GM19438 (cell line): Measurements from ENCODE around the gene ZCCHC14.

ENCODE experiments used
- ATAC-seq: cut with Tn5 transposase; IDR thresholded peaks from one replicate; pipeline ENCODE4 v1.9.1; 2021; ENCODE audit warnings: low read depth; ENCODE audit not compliant: unreplicated experiment

Gene ZCCHC14

GRCh38 chr16:87459833-87460232, 33.0 kb downstream of the ZCCHC14 start:
- no peak for ATAC-seq

DNA sequence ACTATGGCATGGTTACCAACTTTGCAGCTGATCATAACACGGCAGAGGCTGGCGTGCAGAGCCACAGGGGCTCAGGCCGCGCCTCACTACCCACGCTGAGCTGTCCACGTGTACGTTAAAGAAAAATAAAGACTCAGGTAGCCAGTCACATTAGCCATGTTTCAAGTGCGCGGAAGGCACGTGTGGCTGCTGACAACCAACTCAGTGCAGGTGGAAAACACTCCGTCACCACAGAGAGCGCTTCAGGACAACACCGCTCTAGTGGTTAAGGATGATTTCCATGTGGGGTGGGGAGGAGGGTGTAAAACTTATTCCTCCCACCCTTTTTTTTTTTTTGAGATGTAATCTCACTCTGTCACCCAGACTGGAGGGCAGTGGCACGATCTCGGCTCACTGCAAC, 33.8 kb downstream of the ZCCHC14 start:
- ATAC-seq: no peak

DNA sequence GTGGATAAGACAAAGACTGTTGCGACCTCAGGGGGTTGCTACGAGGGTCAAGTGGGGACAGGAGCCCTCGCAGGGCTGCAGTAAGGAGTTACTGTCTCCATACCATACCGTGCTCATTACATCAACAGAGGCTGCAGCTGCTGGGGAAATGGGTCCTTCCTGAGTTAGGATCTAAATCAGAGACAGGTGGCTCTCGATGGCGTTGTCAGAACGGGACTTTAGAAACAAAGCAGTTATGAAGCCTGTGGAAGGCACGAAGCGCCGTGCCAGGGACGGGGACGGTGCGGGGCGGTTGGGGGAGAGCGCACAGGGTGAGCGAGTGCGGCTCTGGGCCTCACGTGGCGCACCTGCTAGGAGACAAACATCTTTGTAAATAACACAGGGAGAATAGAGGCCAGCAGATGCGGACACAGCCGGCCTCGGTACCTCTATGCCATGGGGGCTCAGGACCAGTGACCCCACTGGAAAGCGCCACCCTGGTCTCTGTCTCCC, 34.4 kb downstream of the ZCCHC14 start:
- ATAC-seq: no peak

DNA sequence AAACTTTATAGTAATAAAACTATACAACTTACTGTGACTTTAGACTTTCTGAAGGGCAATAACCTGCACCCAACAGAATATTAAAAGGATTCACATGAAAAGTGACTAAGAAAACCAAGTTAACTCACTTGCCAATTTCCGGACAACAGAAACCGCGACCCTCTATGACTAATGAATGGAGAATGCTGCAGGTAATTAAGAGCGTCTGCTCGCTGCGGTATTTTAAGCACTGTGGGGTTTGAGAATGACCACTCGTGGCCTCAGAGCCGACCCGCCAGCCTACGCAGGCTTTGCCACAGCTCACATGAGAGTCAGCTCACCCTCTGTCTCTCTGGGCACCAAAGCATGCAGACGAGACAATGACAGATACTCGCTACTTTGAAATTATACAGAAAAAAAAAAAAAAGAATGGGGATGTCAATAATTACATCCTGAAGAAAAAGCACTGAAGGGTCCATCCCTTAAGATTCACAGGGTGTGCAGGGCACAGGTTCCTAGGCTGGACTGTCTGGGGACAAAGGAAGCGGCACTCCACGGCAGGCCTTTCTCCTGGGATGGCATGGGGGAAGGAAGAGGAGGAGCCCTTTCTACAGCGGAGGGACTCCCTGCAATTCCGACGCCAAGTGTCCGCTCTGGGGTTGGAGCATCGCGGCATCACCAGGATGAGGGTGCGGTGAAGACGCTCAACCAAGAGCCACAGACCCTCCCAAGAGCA, 35.0 kb downstream of the ZCCHC14 start:
- no peak for ATAC-seq

- no peak for ATAC-seq
Measured at GRCh38 chr16:87457061-87457611, 35.7 kb downstream of the ZCCHC14 start.

- ATAC-seq: no peak
Measured at GRCh38 chr16:87454391-87454790, 38.4 kb downstream of the ZCCHC14 start.

- no peak for ATAC-seq
Measured at GRCh38 chr16:87453326-87453725, 39.5 kb downstream of the ZCCHC14 start.

DNA sequence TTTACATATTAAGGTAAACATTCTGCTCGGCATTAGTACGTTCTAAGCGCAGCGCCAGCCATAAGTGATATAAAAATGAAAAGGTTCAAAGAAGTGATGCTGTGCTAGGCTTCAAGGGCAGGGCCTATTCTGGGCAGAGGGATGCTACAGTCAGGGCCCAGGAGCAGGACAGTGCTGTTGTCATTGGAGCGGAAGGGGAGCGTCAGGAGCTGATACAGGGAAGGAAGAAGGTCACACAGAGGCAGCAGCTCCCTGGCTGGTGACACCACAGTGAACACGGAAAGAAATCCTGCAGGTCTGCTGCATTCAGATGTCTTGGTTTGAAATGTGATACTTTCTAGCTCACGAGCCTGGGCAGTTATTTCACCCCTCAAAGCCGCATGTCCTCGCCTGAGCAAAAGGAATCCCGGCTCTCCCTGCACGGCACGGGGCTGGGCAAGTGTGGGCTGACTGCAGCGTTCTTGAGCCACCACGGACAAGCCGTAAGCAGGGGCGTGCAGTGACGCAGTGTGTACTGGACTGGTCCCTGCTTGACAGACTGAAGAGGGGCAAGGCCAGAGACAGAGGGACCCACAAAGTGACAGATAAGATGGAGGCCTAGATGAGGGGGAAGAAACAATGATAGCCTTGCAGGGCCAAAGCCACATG, 41.1 kb downstream of the ZCCHC14 start:
- no peak for ATAC-seq

DNA sequence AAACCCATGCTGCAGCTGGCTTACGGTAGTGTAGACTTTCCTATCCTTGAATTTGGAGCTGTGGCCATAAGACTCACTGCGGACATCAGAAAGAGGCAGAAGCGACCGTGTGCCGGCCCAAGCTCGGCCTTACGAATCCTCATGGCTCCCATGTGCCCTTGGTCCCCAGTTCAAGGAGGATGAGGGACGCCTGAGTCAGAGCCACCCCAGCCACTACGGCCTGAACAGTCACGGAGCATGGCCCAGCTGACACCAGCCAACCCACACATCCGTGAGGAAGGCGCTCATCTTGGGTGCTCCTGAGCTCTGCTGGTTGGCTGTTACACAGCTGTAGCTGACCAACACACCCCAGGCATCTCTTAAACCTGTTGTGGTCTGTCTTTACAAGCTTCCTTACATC, 44.0 kb downstream of the ZCCHC14 start:
- no peak for ATAC-seq

DNA sequence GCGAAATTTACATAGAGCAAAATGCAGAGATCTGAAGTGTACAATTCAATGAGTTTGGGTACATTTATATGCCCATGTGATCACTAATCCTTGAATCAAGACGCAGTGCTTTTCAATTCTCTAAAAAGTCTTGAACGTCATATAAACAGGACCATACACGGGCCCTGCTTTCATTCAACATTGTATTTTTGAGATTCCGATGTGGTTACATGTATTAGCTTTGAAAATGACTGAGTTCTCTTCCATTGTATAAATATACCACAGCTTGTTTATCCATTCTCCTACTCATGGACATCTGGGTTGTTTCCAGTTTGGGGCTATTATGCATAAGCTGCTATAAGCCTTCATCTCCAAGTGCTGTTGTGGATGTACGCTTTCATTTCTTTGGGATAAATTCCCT, 45.5 kb downstream of the ZCCHC14 start:
- no peak for ATAC-seq

DNA sequence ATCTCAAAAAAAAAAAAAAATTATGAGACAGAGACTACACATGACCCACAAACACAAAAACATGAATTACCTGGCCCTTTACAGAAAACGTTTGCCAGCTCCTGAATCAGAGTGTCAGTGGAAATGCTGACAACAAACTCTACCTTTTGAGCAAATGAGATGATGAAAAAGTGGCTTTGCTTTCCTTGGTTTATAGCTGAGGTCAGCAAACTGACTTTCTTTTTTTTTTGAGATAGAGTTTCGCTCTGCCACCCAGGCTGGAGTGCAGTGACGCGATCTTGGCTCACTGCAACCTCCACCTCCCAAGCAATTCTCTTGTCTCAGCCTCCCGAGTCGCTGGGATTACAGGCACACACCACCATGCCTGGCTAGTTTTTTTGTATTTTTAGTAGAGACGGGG, 46.3 kb downstream of the ZCCHC14 start:
- no peak for ATAC-seq

DNA sequence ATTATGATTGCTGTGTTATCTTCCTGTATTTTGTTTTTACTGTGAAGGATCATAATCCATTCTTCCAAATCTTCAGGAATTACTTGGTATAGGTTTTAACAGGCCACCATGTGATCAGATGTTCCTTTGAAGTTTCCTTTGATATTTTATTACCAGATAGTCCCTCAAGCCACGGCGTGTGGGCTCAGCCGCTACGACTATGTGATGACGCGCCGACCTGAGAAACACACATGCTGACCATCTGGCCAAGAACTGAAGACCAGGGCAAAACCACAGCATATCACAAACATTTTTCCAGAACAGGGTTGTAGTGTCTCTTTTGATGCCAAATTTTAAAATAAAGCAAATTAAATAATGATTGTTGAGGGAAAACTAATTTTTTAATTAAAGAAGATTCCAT, 47.3 kb downstream of the ZCCHC14 start:
- ATAC-seq: no peak

DNA sequence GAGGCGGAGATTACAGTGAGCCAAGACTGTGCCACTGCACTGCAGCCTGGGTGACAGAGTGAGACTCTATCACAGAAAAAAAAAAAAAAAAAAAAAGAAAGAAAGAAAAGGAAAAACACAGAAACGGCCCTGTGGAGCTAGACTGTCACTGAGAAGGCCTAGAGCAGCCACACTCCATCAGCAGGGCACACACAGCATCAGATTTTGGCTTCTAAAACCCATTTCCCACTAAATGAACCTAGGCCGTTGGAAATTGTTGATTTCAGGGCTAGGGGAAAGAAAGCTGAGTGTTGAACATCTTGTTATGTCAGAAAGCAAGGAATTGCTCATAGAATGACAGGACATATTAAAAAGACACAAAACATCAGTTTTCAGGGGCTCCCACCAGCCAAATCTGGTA, 48.9 kb downstream of the ZCCHC14 start:
- no peak for ATAC-seq

- ATAC-seq: no peak
Measured at GRCh38 chr16:87443016-87443415, 49.8 kb downstream of the ZCCHC14 start.

DNA sequence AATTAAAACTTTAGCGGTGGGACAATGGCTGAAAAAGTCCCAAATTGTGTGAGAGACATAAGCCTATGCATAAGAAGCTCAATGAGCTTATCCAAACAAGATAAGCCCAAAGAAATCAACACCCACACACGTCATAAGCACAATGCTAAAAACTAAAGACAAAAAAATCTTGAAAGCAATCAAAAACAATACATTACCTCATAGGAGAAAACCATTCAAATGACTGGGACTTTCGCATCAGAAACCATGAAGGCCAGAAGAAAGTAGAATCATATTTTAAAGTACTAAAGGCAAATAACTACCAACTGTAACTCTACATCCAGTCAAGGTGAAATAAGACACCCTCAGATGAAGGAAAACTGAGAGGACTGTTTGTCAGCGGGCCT, 50.2 kb downstream of the ZCCHC14 start:
- ATAC-seq: no peak

DNA sequence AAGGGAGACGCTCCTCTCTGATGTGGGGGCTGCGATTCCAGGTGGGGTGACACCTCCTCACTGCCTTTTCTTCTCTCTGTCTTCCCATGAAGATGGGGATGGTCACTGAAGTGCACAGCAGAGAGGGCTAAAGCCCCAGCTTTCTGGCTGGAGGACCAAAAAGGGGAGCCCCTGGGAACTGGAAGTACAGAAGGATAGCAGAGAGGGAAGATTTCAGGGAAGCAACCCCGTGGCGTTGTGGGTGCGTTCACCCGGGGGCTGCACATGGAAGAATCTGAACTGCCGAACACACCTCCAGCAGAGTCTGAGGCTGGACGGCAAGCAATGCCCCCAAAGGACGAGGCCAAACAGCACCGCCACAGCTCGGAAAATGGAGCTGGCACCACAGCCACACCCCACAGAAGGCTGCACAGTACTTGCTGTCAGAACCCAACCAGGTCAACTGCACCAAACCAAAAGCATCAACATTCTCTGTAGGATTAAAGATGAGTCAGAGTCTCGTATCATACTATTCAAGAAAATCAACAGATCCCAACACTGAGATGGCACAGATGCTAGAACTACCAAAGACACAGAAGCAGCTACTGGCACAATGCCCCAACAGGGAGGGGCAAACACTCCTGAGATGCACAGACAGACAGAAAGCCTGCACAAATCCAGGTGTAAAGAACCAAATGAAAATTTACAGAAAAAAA, 50.8 kb downstream of the ZCCHC14 start:
- no peak for ATAC-seq

DNA sequence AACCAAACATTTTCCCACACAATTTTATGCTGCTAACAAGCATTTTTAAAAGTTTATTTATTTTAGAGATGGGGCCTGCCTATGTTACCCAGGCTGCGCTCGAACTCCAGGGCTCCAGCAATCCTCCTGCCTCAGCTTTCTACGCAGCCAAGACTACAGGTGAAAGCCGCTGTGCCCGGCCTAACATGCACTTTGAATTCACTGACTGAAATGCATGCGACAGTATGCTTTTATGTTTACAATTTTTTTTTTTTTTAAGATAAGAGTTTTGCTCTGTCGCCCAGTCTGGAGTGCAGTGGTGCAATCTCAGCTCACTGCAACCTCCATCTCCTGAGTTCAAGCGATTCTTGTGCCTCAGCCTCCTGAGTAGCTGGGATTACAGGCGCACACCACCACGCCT, 52.9 kb downstream of the ZCCHC14 start:
- no peak for ATAC-seq

DNA sequence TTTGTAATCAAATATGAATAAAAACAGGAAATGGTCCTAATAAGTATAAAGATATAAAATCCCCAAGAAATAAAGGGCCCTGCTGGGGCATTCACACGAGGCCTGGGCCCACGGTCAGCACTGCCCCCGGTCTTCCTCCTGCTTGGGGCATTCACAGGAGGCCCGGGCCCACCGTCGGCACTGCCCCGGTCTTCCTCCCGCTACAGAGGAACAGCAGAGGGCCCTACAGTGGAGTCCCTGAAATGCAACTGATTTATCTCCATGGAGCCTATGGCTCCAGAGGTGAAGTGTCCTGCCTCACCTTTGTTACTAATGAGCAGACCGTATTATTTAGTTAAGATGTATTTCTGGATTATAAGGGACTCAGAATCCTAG, 54.2 kb downstream of the ZCCHC14 start:
- ATAC-seq: no peak

DNA sequence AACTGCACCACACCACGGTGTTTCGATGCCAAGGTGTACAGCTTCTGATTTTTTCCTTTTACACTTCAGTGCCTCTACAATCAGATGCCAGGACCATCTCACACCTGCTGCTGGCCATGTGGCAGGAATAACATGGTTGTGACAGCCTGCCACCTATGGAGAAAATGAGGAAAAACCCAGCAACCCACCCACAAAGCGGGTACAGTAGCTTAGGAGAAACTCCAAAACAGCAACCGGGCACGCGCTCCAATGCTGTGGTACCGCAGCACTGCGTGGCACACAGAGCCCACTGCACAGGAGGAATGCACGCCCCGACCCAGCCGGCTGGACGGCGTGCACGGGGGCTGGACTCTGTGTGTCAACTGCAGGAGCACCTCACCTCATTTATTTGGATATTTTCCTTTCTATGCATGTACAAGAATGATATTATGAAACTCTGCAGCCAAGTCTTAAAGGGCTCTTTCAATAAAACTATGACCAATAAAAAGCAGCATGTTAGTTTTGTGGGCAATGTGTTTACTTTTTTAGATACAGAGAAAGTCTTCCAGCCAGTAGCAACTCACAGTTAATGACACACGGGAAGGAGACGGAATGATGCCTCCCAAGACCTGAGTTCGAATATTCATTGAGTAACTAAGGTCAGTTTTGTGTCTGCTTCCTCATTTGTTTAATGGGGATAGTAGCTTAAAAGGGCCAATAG, 54.8 kb downstream of the ZCCHC14 start:
- no peak for ATAC-seq

- no peak for ATAC-seq
Measured at GRCh38 chr16:87437327-87437726, 55.5 kb downstream of the ZCCHC14 start.
